HUDEP-2 (cell line): Measurements from ENCODE around the gene CCDC178.
"Not testable (repeated sequence)": the region's sequence is repeated elsewhere in the genome, so short reads cannot be mapped to it uniquely, and the experiment has no call there.

ENCODE experiments used
- DNase-seq, 76 experiments: peaks; one replicate each; lab custom pipeline; 2025; ENCODE audit not compliant: unreplicated experiment in 76 of 76; lab: John Stamatoyannopoulos, UW

Gene CCDC178

GRCh38 chr18:33231474-33232317 lies 208.8 kb downstream of the CCDC178 start:
- peak in 68 of 76 experiments; percentile 1 to 91 (median 62) for DNase-seq

GRCh38 chr18:33212363-33212762 lies 228.2 kb downstream of the CCDC178 start:
- DNase-seq, result no peak

DNA sequence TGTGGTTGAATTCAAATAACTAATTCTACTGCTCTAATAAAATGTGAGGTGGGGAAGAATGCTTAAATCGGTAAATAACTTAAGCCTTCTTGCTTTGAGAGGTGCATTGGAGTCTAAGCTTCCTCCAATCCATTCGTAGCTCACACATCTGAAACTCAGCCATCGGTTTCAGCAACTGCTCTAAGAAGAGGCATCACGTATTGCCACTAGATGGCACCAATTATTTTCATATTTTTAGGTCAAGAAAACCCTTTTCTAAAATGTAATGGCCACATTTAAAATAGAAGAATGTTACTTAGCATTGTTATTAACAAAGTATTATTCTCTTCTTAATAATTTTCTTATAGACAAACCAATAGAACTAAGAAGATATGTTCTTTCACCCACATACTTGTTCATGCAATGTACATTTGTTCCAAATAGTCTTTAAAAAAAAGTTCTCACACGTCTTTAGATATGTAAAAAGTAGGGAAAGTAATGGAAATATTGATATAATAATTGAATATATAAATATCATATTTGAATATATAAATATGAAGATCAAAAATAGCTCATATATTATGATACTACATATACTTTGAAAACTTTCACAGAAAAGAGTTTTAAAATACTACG lies 229.8 kb downstream of the CCDC178 start:
- DNase-seq, result peak in 12 of 76 experiments; percentile 1 to 47 (median 12)

- no peak for DNase-seq
Observed at GRCh38 chr18:33205777-33206176, 234.7 kb downstream of the CCDC178 start.

GRCh38 chr18:33201509-33201926 lies 239.0 kb downstream of the CCDC178 start:
- DNase-seq, result peak in 12 of 76 experiments; percentile 1 to 49 (median 14)

GRCh38 chr18:33195795-33196194 lies 244.7 kb downstream of the CCDC178 start:
- no peak for DNase-seq

DNA sequence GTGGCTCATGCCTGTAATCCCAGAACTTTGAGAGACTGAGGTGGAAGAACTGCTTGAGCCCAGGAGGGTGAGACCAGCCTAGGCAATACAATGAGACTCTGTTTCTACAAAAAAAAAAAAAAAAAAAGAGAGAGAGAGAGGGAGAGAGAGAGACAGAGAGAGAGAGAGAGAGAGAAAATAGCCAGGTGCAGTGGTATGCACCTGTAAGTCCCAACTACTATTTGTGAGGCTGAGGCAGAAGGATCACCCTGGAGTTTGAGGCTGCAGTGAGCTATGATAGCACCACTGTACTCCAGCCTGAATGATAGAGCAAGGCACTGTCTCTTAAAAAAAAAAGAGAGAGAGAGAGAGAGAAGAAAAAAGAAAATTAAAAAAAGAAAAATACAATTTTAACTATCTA lies 245.7 kb downstream of the CCDC178 start:
- DNase-seq, result no peak

- no peak for DNase-seq
Observed at GRCh38 chr18:33184958-33185357, 255.6 kb downstream of the CCDC178 start.

DNA sequence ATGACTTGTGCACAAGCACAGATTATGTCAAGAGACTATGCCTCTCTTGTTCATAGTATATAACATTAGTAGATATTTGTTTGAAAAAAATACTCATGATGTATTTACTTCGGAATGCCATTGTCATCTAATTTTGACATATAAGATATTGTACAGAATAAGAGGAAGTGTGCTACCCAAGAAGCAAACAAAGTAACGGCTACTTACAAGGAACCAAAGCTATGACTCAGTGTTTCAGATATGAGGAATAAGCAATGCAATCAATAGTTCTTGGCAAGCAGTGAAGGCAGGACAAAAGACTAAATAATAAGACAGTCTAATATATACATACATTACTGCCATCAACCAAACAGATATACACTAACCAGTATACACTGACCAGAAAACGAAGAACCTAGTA lies 256.3 kb downstream of the CCDC178 start:
- DNase-seq, result no peak

DNA sequence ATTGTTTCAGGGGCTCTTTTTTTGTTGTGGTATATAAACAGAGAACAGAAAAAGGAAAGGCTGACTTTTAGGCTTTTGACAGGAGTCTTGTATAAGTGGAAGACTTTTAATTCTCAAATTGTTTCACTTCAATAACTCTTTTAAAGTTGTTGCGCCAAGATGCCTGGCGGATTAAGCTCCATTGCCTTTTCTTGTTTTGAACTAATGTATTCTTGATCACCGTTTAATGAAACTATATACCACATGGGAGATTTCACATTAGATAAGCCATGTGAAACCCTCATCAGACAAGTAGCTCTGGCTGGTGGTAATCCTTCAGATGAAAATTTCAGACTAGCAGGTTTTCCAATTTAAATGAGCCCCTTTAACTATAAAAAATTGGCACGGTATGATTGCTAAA lies 257.4 kb downstream of the CCDC178 start:
- DNase-seq, result no peak

GRCh38 chr18:33181016-33181415 lies 259.5 kb downstream of the CCDC178 start:
- DNase-seq, result no peak

- DNase-seq, result no peak
Observed at GRCh38 chr18:33169218-33169617, 271.3 kb downstream of the CCDC178 start.

DNA sequence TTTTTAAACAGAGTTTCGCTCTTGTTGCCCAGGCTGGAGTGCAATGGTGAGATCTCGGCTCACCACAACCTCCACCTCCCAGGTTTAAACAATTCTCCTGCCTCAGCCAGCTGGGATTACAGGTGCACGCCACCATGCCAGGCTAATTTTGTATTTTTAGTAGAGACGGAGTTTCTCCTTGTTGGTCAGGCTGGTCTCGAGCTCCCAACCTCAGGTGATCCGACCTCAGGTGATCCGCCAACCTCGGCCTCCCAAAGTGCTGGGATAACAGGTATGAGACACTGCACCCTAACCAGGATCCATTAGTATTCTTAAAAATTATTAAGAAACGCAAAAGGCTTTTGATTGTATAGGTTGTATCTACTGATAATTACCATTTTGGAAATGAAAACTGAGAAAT lies 276.4 kb downstream of the CCDC178 start:
- not testable (repeated sequence) for DNase-seq

- no peak for DNase-seq
Observed at GRCh38 chr18:33161131-33161530, 279.4 kb downstream of the CCDC178 start.

GRCh38 chr18:33159151-33159550 lies 281.4 kb downstream of the CCDC178 start:
- DNase-seq, result no peak

DNA sequence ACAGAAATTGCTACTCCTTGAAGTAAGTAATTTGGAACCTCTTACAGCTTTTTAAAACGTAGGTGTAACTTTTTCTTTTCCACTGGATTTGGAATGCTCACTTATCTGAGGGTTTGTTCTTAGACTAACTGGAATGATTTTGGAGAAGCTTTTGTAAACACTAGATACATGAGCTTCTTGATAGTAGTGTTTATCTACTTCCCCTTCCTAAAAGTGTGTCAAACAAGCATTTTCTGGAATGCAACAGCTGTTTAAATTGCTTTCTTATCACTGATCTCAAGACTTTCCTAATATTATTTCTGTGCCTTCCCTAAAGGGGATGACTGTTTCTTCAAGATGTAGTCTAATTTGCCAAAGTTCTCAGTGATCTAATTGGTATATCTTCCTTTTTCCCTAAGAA lies 282.6 kb downstream of the CCDC178 start:
- no peak for DNase-seq

DNA sequence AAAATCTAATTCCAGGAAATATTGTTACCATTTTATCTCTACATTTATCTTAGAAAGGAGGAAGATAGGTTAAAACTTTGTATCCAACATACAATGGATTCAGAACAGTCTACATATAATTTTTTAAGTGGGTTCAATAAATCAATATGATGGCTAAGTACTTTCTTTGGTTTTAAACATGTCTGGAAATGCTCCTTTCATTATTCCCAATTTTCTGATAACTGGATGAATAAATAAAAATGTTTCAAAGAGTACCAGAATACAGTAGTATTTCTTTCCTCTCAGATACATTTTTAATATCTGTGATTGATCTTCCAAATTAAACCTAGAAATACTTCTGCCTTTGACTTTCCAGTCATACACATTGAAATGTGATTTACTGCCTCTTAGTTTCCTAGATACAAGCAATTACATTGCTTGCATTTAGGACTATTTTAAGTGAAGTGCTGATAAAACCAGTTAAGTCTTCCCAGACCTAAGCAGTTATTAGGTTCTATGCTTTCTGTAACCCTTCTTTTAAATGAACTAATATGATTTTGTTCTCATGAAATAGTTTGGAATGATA lies 283.5 kb downstream of the CCDC178 start:
- DNase-seq, result no peak

GRCh38 chr18:33154049-33154448 lies 286.5 kb downstream of the CCDC178 start:
- DNase-seq, result peak in 1 of 76 experiments; percentile 5

DNA sequence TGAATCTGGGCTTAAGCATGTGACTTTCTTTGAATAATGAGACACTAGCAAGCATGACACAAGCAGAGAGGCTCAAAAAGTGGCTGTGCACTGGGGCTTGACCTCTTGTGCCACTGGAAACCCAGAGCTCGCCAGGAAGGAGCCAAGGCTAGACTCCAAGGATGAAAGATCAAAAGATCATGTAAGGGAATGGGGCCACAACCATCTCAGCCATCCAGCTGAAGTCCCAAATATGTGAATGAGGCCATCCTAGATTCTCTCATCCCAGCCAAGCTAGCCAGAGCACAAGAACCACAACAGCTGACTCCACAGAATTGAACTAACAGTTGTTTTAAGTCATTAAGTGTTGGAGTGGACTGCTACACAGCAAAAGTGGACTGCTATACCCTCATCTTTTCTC lies 288.1 kb downstream of the CCDC178 start:
- DNase-seq, result no peak

DNA sequence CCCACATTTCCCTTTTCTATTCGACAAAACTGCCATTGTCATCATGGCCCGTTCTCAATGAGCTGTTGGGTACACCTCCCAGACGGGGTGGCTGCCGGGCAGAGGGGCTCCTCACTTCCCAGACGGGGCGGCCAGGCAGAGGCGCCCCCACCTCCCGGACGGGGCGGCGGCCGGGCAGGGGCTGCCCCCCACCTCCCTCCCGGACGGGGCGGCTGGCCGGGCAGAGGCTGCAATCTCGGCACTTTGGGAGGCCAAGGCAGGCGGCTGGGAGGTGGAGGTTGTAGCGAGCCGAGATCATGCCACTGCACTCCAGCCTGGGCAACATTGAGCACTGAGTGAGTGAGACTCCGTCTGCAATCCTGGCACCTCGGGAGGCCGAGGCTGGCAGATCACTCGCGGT lies 292.7 kb downstream of the CCDC178 start:
- not testable (repeated sequence) for DNase-seq

DNA sequence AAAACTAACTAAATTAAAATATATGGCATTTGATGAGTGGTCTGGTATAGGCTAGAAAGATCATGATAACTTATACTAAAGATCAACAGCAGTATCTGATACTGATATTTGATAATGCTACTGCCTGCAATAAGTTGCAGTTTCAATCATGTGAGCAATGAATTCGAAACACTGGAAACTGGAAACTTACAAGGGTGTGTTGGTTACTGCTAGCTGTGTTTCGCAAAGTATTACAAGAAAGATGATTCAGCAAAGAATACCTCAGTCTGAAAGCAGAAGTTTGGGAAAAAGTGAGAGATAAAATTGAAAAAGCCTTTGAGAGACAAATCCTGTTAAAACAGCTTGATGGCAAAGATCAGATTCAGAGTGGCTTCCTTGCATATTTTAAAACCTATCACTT lies 294.5 kb downstream of the CCDC178 start:
- DNase-seq, result no peak
